ENCODE measurements around the gene TREML2. TPM values are rescaled to one million over a fixed set of nuclear protein-coding genes. Genes with fewer than 3 reads are reported as not detected.

TREML2 gene
- total and polyA plus RNA-seq, 2 of the 13 experiments (the other 11 are each of a cell fraction or from before 2014, with no cell fraction given) = not detected

DNA sequence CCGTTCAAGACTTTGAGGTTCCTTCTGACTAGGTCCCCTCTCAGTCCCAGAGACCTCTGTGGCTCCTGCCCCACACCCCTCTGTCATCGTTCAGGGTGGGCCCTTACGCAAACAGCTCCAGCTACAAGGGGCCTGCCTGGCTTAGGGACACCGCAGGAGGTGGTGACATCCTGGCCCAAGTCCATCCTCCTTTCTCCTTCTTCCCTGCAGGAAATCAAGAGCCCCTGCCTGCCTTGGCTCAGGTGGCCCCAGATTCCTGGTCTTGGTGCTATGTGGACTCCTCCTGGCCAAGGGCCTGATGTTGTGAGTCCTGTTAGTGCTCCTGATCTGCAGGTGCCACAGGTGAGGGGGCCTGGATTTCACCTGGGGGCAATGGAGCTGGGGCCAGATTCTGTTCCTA, 35.3 kb upstream of the TREML2 start:
- Histone ChIP-seq H3K4me3 (replicated peaks in 1 of 3; ENCODE audit: insufficient read depth in 1 of 3, low read depth in 2 of 3, low read length in 3 of 3) (no peak overlapping the region), H3K4me1 (ENCODE audit: insufficient read depth, low read length) (no peaks in the 10 kb centered on the region), H3K4me2 (ENCODE audit: low read depth, low read length) (no peak overlapping the region), H3K27ac (ENCODE audit: extremely low read length, insufficient read depth, low read length) (no peak overlapping the region), H3K27me3 (ENCODE audit: control insufficient read depth in 1 of 2, insufficient read depth in 2 of 2, low read length in 2 of 2) (peaks cover 2 to 35% of the 10 kb centered on the region in 2 experiments; a peak in 4 of 5 replicates), H2AFZ (ENCODE audit: low read length) (no peak overlapping the region), H3K79me2 (ENCODE audit: insufficient read depth, low read length) (no peaks in the 10 kb centered on the region), H3K9ac (ENCODE audit: insufficient read depth, low read depth, low read length) (no peak overlapping the region), H4K20me1 (ENCODE audit: insufficient read depth, low read length) (no peaks in the 10 kb centered on the region), H3K36me3 (replicated peaks in 1 of 2; ENCODE audit: control insufficient read depth in 1 of 2, insufficient read depth in 2 of 2, low read length in 2 of 2) (no peaks in the 10 kb centered on the region), H3K9me3 (ENCODE audit: low read length) (no peaks in the 10 kb centered on the region)
- POLR2A ChIA-PET = no interaction called here
- in situ Hi-C loops (cut with HindIII; ENCODE audit: extremely low pct_ligation_motif_present, low pct_unique_long_range_greater_than_20kb) (no loop called here), intact Hi-C loops (cut with micrococcal nuclease; ENCODE audit: unreplicated experiment) (no loop called here)
- CTCF ChIA-PET (ENCODE audit: low intra/inter-chr PET ratio, low total read pairs) = no interaction called here
- TF ChIP-seq ZNF33B (CRISPR knock-in tag; IDR thresholded peaks at IDR 0.05) (no peak), SMARCC2 (IDR thresholded peaks at IDR 0.05) (no peak), ZC3H13 (CRISPR knock-in tag; IDR thresholded peaks at IDR 0.05) (no peak), POLR2A (IDR thresholded peaks at IDR 0.05; ENCODE audit: insufficient read depth in 1 of 2, low read depth in 2 of 2, low read length in 2 of 2) (no peak), SIN3A (IDR thresholded peaks at IDR 0.05; ENCODE audit: borderline replicate concordance, low read depth, low read length) (no peak), ZNF414 (CRISPR knock-in tag; IDR thresholded peaks at IDR 0.05) (no peak), ZFAT (CRISPR knock-in tag; conservative IDR thresholded peaks at IDR 0.05) (no peak), ZNF350 (CRISPR knock-in tag; IDR thresholded peaks at IDR 0.05; ENCODE audit: borderline replicate concordance, low read depth) (no peak), ZNF569 (CRISPR knock-in tag; IDR thresholded peaks at IDR 0.05; ENCODE audit: borderline replicate concordance) (no peak), CEBPG (CRISPR knock-in tag; IDR thresholded peaks at IDR 0.05) (no peak), ZNF207 (IDR thresholded peaks at IDR 0.05; ENCODE audit: borderline replicate concordance) (no peak), FIP1L1 (IDR thresholded peaks at IDR 0.05; ENCODE audit: borderline replicate concordance, insufficient read depth, low read depth, low read length) (no peak), BATF2 (CRISPR knock-in tag; IDR thresholded peaks at IDR 0.05) (no peak), ZNF276 (CRISPR knock-in tag; IDR thresholded peaks at IDR 0.05; ENCODE audit: low read depth) (no peak), ZBTB3 (CRISPR knock-in tag; IDR thresholded peaks at IDR 0.05; ENCODE audit: borderline replicate concordance, low read depth) (no peak), ZNF382 (CRISPR knock-in tag; IDR thresholded peaks at IDR 0.05; ENCODE audit: borderline replicate concordance) (no peak), ZNF562 (CRISPR knock-in tag; IDR thresholded peaks at IDR 0.05; ENCODE audit: borderline replicate concordance) (no peak), CERS6 (CRISPR knock-in tag; IDR thresholded peaks at IDR 0.05) (no peak)
- TF ChIP-seq, protein P1, sequence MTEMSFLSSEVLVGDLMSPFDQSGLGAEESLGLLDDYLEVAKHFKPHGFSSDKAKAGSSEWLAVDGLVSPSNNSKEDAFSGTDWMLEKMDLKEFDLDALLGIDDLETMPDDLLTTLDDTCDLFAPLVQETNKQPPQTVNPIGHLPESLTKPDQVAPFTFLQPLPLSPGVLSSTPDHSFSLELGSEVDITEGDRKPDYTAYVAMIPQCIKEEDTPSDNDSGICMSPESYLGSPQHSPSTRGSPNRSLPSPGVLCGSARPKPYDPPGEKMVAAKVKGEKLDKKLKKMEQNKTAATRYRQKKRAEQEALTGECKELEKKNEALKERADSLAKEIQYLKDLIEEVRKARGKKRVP (CRISPR knock-in tag; IDR thresholded peaks at IDR 0.05) = no peak
- ATAC-seq (no peak), FAIRE-seq (no peak), DNase-seq (ENCODE audit: low spot score) (no peak)
- WGBS (ENCODE audit: low lambda C conversion rate) = 7% methylated on average over 4 of the region's 4 CpGs
- BruUV-seq (replicated peaks) = no TSS peak
